Transverse colon (tissue), 4 donors: Measurements from ENCODE around the gene PUDP. TPM values are rescaled to one million over a fixed set of nuclear protein-coding genes. Genes with fewer than 3 reads are reported as not detected.

Experiments used
- DNase-seq: peaks from one replicate; pipeline ENCODE4 v3.0.0-alpha.2; 2019
- H3K27ac ChIP-seq, 4 donors: fragments of 200-600 bp; sonication (generic); 2 replicates each; pipeline ENCODE4 v1.5.1; 2016 to 2018; ENCODE audit warnings: inconsistent platforms in 4 of 4
- H3K27me3 ChIP-seq: fragments of 200-600 bp; sonication (generic); 2 replicates; pipeline ENCODE4 v1.5.1; 2017; ENCODE audit warnings: inconsistent platforms
- H3K36me3 ChIP-seq, 4 donors: fragments of 200-600 bp; sonication (generic); 2 replicates each; pipeline ENCODE4 v1.5.1; 2017 to 2019; ENCODE audit warnings: inconsistent platforms in 4 of 4
- H3K4me1 ChIP-seq, 4 donors: fragments of 200-600 bp; sonication (generic); 2 replicates each; pipeline ENCODE4 v1.5.1; 2017 to 2020; ENCODE audit warnings: inconsistent platforms in 4 of 4
- H3K4me3 ChIP-seq, 4 donors: fragments of 200-600 bp; sonication (generic); 1 replicate in 1 of 4; 2 replicates in 3 of 4; pipeline versions ENCODE4 v1.5.1 to v1.6.1; 2017 to 2019; ENCODE audit warnings: inconsistent platforms in 4 of 4
- H3K9me3 ChIP-seq, 2 donors: fragments of 200-600 bp; sonication (generic); 2 replicates each; pipeline ENCODE4 v1.5.1; 2017 to 2019; ENCODE audit warnings: inconsistent platforms in 2 of 2
- CTCF ChIP-seq, 5 experiments: fragments of 200-600 bp in 3 of 5; fragments of 450-650 bp in 2 of 5; sonication (generic) in 3 of 5; IDR thresholded peaks; 1 replicate in 2 of 5; 2 replicates in 3 of 5; pipeline ENCODE4 v1.5.1; 2016 to 2017; ENCODE audit warnings: antibody characterized with exemption in 5 of 5, inconsistent platforms in 3 of 5, mild to moderate bottlenecking in 2 of 5, moderate library complexity in 1 of 5
- EP300 ChIP-seq: sonication (generic); formaldehyde crosslinking; IDR thresholded peaks from one replicate; pipeline ENCODE4 v1.6.1; 2017; ENCODE audit warnings: antibody characterized with exemption, low read depth
- POLR2A ChIP-seq: fragments of 450-650 bp; IDR thresholded peaks from one replicate; pipeline ENCODE4 v1.6.1; 2016; ENCODE audit warnings: antibody characterized with exemption, mild to moderate bottlenecking, moderate library complexity
- POLR2AphosphoS5 ChIP-seq, 3 donors: sonication (generic); formaldehyde crosslinking; IDR thresholded peaks; one replicate each; pipeline ENCODE4 v1.6.1; 2016; ENCODE audit warnings: antibody characterized with exemption in 3 of 3
- WGBS, 2 donors: methylation state at CpG; one replicate each; pipeline ENCODE4 v1.1.5; 2018; ENCODE audit warnings: low coverage in 1 of 2; 5-methylcytosine and 5-hydroxymethylcytosine counted together
- in situ Hi-C, 4 donors: fragments of 200-750 bp; cut with MboI; loops; one replicate each; pipeline versions ENCODE4 v1.15.0 to v1.15.1; 2017; ENCODE audit warnings: low sequenced_read_pairs in 3 of 4, low pct_ligation_motif_present in 1 of 4, low pct_unique_long_range_greater_than_20kb in 1 of 4
- intact Hi-C: fragments of 100-400 bp; cut with DNase I; formaldehyde crosslinking; loops from one replicate; pipeline ENCODE4 v1.15.1; 2023; ENCODE audit warnings: low total_unique reads
- total RNA-seq, 4 donors: library from RNA; depleted of rRNA; stranded (reverse); fragments of >200 nt; gene quantifications; one replicate each; pipeline ENCODE4 v1.1.0, GENCODE V29; 2016

The PUDP gene
- 10 to 100 TPM in 3 of 4 donors, 1 to 10 TPM in 1; 3.7 to 31.9 (median 23.3) TPM for total RNA-seq

DNA sequence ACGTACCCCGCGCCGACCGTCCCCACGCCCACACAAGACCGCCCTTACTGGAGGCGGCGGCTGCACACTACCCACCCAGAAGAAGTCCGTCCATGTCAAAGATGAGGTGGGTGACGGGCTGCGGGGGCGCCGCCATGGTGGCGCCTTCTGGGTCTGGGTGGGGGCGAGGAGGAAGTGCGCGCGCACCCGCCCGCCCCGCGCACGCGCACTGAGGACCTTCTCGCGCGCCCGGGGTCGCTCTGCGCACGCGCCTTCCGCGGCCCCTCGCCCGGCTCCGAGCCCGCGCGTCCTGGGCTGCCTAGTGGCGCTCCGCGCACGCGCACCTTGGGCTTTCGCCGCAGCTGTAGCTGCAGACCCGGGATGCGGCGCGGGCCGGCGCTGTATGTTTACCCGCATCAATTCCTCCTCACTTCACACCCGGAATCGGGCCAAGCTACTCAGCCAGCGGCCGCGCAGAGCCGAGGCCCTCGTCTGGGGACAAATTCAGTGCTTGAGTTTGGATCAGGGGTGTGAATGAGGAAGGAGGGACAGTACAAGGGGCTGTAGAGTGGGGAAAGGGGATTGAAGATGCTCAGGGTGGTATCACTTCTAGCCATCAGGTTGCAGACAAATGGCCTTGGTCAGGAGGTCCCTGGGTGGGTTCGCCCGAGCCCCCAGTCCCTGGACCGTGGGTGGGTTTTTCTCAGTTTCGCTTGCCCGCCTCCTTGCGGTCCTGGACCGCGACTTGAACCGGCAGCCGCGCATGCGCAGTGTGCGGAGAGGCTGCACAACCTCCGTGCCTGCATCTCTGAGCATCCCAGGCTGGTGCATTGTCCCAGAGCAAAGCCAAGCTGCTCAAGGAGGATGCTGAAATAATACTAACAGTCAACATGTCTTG is at the start of gene PUDP:
PUDP (minus strand) TSS at position 176 of the 877 bp plus-strand sequence; CDS start at position 136, 40 bp downstream.
- TF ChIP-seq CTCF (IDR thresholded peaks at IDR 0.05) (peak in 3 of 5 experiments; percentile 16 to 53 (median 25)), EP300 (no peak), POLR2A (peak; percentile 40), POLR2AphosphoS5 (IDR thresholded peaks at IDR 0.05) (peak in 2 of 3 donors; percentile 39 to 62)
- intact Hi-C loops, result no loop called here
- WGBS, 2 donors, result 0% methylated on average over 31 of the region's 76 CpGs; no CpG with 5 or more reads in 1 of the 2 donors
- Histone ChIP-seq H3K36me3 (no peaks in the 10 kb centered on the region), H3K4me3 (peak within 1 kb of the TSS; percentile 76 to 90 (median 79)), H3K9me3 (no peaks in the 10 kb centered on the region), H3K27me3 (no peaks in the 10 kb centered on the region), H3K27ac (peak within 1 kb of the TSS; percentile 90 to 95 (median 94)), H3K4me1 (peaks cover 0 to 11% (median 5%) of the 10 kb centered on the region in 4 donors)
- peak; percentile 92 for DNase-seq
- in situ Hi-C loops, result no loop called here

DNA sequence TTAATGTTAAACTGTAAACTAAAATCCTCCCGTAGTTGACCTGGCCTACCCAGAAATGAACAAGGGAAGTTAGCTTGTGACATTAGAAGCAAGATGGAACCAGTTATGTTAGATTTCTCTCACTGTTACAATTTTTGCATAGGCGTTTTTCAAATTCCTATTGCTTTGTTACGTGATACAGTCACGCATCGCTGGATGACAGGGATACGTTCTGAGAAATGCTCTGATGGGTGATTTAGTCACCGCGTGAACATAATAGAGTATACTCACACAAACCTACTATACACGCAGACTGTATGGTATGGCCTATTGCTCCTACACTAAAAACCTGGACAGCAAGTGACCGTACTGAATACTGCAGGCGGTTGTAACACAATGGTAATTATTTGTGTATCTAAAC is 46.7 kb upstream of the PUDP start:
- Histone ChIP-seq H3K4me3 (no peak overlapping the region), H3K9me3 (no peaks in the 10 kb centered on the region), H3K4me1 (no peaks in the 10 kb centered on the region), H3K36me3 (no peaks in the 10 kb centered on the region), H3K27me3 (no peaks in the 10 kb centered on the region), H3K27ac (no peak overlapping the region)
- TF ChIP-seq EP300, result no peak
- TF ChIP-seq POLR2A, result no peak
- no peak for TF ChIP-seq POLR2AphosphoS5 (IDR thresholded peaks at IDR 0.05)
- no peak for TF ChIP-seq CTCF (IDR thresholded peaks at IDR 0.05)
- DNase-seq, result no peak
- intact Hi-C loops, result no loop called here
- in situ Hi-C loops, result no loop called here
- 97 to 100% methylated on average over 8 to 11 of the region's 11 CpGs for WGBS, 2 donors

- H3K4me1 ChIP-seq, result no peaks in the 10 kb centered on the region
- in situ Hi-C loops (no loop called here), intact Hi-C loops (no loop called here)
- no peaks in the 10 kb centered on the region for H3K36me3 ChIP-seq
- H3K27me3 ChIP-seq, result no peaks in the 10 kb centered on the region
- DNase-seq, result no peak
- H3K4me3 ChIP-seq, result no peak overlapping the region
- H3K9me3 ChIP-seq, result no peaks in the 10 kb centered on the region
- 95 to 100% methylated on average over 1 to 7 of the region's 7 CpGs for WGBS, 2 donors
- no peak overlapping the region for H3K27ac ChIP-seq
- TF ChIP-seq EP300 (no peak), POLR2A (no peak), POLR2AphosphoS5 (IDR thresholded peaks at IDR 0.05) (no peak), CTCF (IDR thresholded peaks at IDR 0.05) (no peak)
Observed at GRCh38 chrX:7192871-7193270, 44.9 kb upstream of the PUDP start.

GRCh38 chrX:7191681-7192110 is 43.7 kb upstream of the PUDP start:
- in situ Hi-C loops, result no loop called here
- intact Hi-C loops, result no loop called here
- no peaks in the 10 kb centered on the region for H3K27me3 ChIP-seq
- no peaks in the 10 kb centered on the region for H3K36me3 ChIP-seq
- DNase-seq, result no peak
- H3K4me3 ChIP-seq, result no peak overlapping the region
- H3K27ac ChIP-seq, result no peak overlapping the region
- no peaks in the 10 kb centered on the region for H3K9me3 ChIP-seq
- TF ChIP-seq CTCF (IDR thresholded peaks at IDR 0.05), result no peak
- 100% methylated on average over 2 of the region's 2 CpGs; no CpG with 5 or more reads in 1 of the 2 donors for WGBS, 2 donors
- no peaks in the 10 kb centered on the region for H3K4me1 ChIP-seq
